ENCODE data around the gene NAA80. TPM values are rescaled to one million over a fixed set of nuclear protein-coding genes. Genes with fewer than 3 reads are reported as not detected.

NAA80 gene
- total RNA-seq, 2 donors from 2014 or later: 6.7 to 10.0 TPM

- Histone ChIP-seq H3K4me1 (peaks cover 15% of the 10 kb centered on the region), H3K27me3 (no peaks in the 10 kb centered on the region), H3K9me3 (no peaks in the 10 kb centered on the region), H3K9ac (ENCODE audit: low read depth in 2 of 2, low read length in 2 of 2) (no peak overlapping the region), H3K27ac (no peak overlapping the region), H3K36me3 (no peaks in the 10 kb centered on the region), H3K4me3 (no peak overlapping the region)
- TF ChIP-seq CTCF (IDR thresholded peaks at IDR 0.05): no peak
- intact Hi-C loops (cut with DNase I): no loop called here
- no peak for DNase-seq
These were observed 1.8 kb downstream of the NAA80 start for GRCh38 chr3:50297384-50297775.

GRCh38 chr3:50296721-50297383 lies 2.4 kb downstream of the NAA80 start:
- H3K4me3 ChIP-seq: no peak overlapping the region
- H3K27ac ChIP-seq: no peak overlapping the region
- H3K4me1 ChIP-seq: peaks cover 15% of the 10 kb centered on the region
- no peak overlapping the region for H3K9ac ChIP-seq (ENCODE audit: low read depth in 2 of 2, low read length in 2 of 2)
- intact Hi-C loops (cut with DNase I): no loop called here
- H3K36me3 ChIP-seq: no peaks in the 10 kb centered on the region
- no peaks in the 10 kb centered on the region for H3K9me3 ChIP-seq
- DNase-seq: no peak
- no peak for TF ChIP-seq CTCF (IDR thresholded peaks at IDR 0.05)
- no peaks in the 10 kb centered on the region for H3K27me3 ChIP-seq

GRCh38 chr3:50295553-50296431 lies 3.4 kb downstream of the NAA80 start:
- DNase-seq: no peak
- no peaks in the 10 kb centered on the region for H3K9me3 ChIP-seq
- TF ChIP-seq CTCF (IDR thresholded peaks at IDR 0.05): no peak
- H3K9ac ChIP-seq (ENCODE audit: low read depth in 2 of 2, low read length in 2 of 2): no peak overlapping the region
- no peaks in the 10 kb centered on the region for H3K27me3 ChIP-seq
- no peak overlapping the region for H3K4me3 ChIP-seq
- H3K4me1 ChIP-seq: peaks cover 22% of the 10 kb centered on the region
- H3K36me3 ChIP-seq: no peaks in the 10 kb centered on the region
- H3K27ac ChIP-seq: no peak overlapping the region
- intact Hi-C loops (cut with DNase I): no loop called here

GRCh38 chr3:50294492-50295403 lies 4.5 kb downstream of the NAA80 start:
- TF ChIP-seq CTCF (IDR thresholded peaks at IDR 0.05): no peak
- no peak overlapping the region for H3K9ac ChIP-seq (ENCODE audit: low read depth in 2 of 2, low read length in 2 of 2)
- H3K36me3 ChIP-seq: no peaks in the 10 kb centered on the region
- no peak overlapping the region for H3K27ac ChIP-seq
- peaks cover 15% of the 10 kb centered on the region for H3K4me1 ChIP-seq
- no peak for DNase-seq
- no peak overlapping the region for H3K4me3 ChIP-seq
- H3K27me3 ChIP-seq: no peaks in the 10 kb centered on the region
- no peaks in the 10 kb centered on the region for H3K9me3 ChIP-seq
- intact Hi-C loops (cut with DNase I): no loop called here

GRCh38 chr3:50294089-50294488 lies 5.1 kb downstream of the NAA80 start:
- no peak overlapping the region for H3K27ac ChIP-seq
- no peak overlapping the region for H3K9ac ChIP-seq (ENCODE audit: low read depth in 2 of 2, low read length in 2 of 2)
- DNase-seq: no peak
- H3K27me3 ChIP-seq: no peaks in the 10 kb centered on the region
- no peak overlapping the region for H3K4me3 ChIP-seq
- intact Hi-C loops (cut with DNase I): no loop called here
- TF ChIP-seq CTCF (IDR thresholded peaks at IDR 0.05): no peak
- no peaks in the 10 kb centered on the region for H3K9me3 ChIP-seq
- no peaks in the 10 kb centered on the region for H3K36me3 ChIP-seq
- H3K4me1 ChIP-seq: peaks cover 15% of the 10 kb centered on the region
